Body of pancreas (tissue), 4 donors: ENCODE measurements around the gene DLGAP1.

Source experiments
- CTCF ChIP-seq, 7 experiments: fragments of 450-650 bp in 4 of 7; fragments of 200-600 bp in 3 of 7; sonication (generic) in 3 of 7; IDR thresholded peaks; one replicate each; pipeline ENCODE4 v1.5.1; 2016 to 2019; ENCODE audit warnings: antibody characterized with exemption in 7 of 7
- POLR2A ChIP-seq, 3 donors: fragments of 450-650 bp; IDR thresholded peaks; one replicate each; pipeline ENCODE4 v1.6.1; 2016; ENCODE audit warnings: antibody characterized with exemption in 3 of 3, mild to moderate bottlenecking in 2 of 3

- TF ChIP-seq CTCF (IDR thresholded peaks at IDR 0.05) (no peak), POLR2A (IDR thresholded peaks at IDR 0.05) (no peak)
Observed at GRCh38 chr18:4256766-4257417, 198.2 kb downstream of the DLGAP1 start.
